Measurements from ENCODE around the gene FABP1.

- TF ChIP-seq FOXK2 (IDR thresholded peaks at IDR 0.05) (no peak), SP1 (IDR thresholded peaks at IDR 0.05) (no peak), LEF1 (IDR thresholded peaks at IDR 0.05; ENCODE audit: borderline replicate concordance) (no peak), BHLHE40 (IDR thresholded peaks at IDR 0.05; ENCODE audit: borderline replicate concordance) (no peak), SUZ12 (IDR thresholded peaks at IDR 0.05) (no peak), FOXM1 (IDR thresholded peaks at IDR 0.05; ENCODE audit: borderline replicate concordance) (no peak), ELF4 (IDR thresholded peaks at IDR 0.05) (no peak), ZNF384 (IDR thresholded peaks at IDR 0.05) (no peak), ARNT (IDR thresholded peaks at IDR 0.05) (no peak), HDGF (IDR thresholded peaks at IDR 0.05; ENCODE audit: borderline replicate concordance) (no peak)
Observed at GRCh38 chr2:88096708-88097107, 31.2 kb downstream of the FABP1 start.

All from HEK293T (cell line).